Head of caudate nucleus (tissue), 42 donors: ENCODE measurements around the gene FNBP1L.
A peak's percentile ranks its signal among the peaks of the same experiment; 100 is the strongest.
"Not testable (repeated sequence)": the region's sequence is repeated elsewhere in the genome, so short reads cannot be mapped to it uniquely, and the experiment has no call there.

Experiments used
- DNase-seq, 42 donors: peaks; one replicate each; pipeline versions ENCODE4 v3.0.0 to v3.0.0-alpha.2; 2020 to 2021; ENCODE audit warnings: mixed read lengths in 7 of 42
- intact Hi-C: fragments of 100-400 bp; cut with DNase I; formaldehyde crosslinking; loops from one replicate; pipeline ENCODE4 v1.15.0; 2022

The FNBP1L gene

DNA sequence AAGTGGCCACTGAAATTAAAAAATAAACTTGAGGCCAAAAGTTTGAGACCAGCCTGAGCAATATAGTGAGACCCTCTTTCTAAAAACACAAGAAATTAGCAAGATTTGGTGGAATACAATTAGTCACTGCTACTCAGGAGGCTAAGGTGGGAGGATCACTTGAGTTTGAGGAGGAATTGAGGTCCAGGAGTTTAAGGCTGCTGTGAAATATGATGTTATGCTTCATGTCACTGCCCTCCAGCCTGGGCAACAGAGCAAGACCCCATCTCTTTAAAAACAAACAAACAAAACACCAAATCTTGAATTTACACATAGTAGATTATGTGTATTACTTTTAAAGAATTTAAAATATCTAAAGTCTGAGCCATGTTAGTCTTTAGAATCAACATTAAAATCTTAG lies 6.3 kb upstream of the FNBP1L start:
- no peak for DNase-seq

DNA sequence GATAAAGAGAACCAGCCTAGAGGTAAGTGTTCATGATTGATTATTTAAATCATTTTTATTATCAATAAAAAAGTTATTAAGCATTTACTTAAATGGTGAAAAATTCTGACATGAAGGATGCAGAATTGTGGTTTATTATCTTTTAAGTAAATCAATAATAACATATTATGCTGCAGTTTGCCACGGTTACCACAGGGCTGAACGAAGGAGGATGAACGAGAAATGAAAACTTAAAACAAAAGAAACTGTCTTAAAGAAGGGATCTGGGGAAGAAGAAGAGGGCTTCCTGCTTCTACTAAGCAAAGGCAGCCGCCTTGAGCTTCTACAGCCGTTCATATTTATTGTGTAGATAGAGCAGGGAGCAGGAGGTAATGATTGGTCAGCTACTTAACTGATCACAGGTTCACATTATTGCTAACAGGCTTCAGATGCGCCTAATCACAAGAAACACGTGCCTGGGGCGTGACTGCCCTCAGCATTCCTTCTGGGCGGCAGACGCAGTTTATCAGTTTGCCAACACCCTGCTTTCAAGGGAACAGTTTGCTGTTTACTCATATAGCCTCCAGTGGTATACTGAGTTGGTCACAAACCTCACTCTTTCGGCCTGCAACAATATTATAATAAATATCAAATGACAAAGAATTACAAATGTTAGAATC lies 5.8 kb upstream of the FNBP1L start:
- intact Hi-C loops = loop anchor here (10.0 kb wide), 2 partner anchors 113 to 403 kb away; no protein-coding TSS in a partner anchor

More for the DNA sequence above, 6.3 kb upstream of the FNBP1L start:
- intact Hi-C loops = loop anchor here (10.0 kb wide), 2 partner anchors 113 to 403 kb away; no protein-coding TSS in a partner anchor

DNA sequence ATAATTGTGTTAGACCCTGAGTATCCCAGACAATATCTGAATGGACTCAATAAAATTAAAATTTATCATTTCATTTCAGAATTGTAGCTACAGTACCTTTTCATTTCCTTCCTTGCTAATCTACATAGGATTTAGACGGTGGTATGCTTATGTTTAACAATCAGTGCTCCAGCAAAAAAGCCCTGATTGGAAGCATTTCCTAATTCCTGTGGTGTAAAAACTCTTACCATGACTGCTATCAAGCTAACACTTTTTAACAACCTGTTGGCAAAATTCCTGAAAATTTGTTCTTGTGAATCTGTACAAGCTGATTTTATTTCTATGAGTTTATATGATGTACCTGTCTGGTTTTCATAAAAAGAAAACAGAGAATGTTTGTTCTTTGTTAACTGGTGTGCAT lies 5.2 kb upstream of the FNBP1L start:
- intact Hi-C loops = loop anchor here (10.0 kb wide), 2 partner anchors 112 to 402 kb away; no protein-coding TSS in a partner anchor
- DNase-seq = no peak

More for the DNA sequence above, 5.8 kb upstream of the FNBP1L start:
- DNase-seq = no peak

DNA sequence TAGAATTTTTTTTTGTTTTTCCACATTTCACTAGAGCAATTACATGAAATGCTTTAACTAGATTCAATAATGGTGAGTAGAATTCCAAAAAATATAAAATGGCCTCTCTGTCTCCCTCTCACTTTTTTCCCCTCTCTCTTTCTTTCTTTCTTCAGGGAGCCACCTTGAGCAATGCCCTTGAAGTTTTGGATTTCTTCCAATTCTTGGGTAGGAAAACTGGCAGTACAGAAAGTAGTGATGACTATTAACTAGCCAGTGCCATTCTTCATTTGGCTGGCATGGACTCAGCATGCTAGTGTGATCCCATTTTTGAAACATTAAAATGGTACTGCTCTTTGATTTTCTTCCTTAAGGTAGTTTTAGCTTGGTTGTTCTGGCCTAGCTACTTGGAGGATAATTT lies 4.5 kb upstream of the FNBP1L start:
- intact Hi-C loops = loop anchor here (10.0 kb wide), 2 partner anchors 111 to 401 kb away; no protein-coding TSS in a partner anchor
- DNase-seq = no peak

DNA sequence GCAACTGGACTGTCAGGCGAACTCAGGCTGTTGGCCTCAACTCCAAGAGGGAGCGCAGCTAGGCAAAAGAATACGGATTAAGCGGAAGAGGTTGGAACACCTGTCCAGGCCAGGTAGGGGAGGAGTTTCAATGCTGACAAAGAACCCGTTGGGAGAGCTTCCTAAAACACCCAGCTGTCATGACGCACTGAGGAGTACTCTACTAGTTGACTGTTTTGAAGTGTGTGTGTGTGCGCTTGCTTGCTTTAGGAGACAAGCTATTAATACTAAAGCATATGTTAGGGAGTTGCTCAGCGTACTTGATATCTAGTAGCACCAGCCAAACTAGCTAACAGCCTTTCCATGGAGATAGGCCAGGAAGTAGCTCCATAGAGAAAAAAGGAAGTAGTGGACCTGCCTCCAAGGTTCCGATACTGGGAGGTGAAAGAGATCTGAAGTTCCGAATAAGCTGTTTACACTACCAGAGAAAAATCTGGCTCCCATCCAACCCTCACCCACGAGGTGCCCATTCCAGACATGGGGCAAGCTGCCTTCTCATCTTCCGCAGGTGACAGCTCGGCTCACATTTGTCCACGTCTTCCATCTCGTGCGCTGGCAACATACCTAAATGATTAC lies 974 bp upstream of the FNBP1L start:
- intact Hi-C loops = loop anchor here (10.0 kb wide), 2 partner anchors 108 to 398 kb away; no protein-coding TSS in a partner anchor
- peak in 17 of 42 donors; percentile 9 to 58 (median 29) for DNase-seq

DNA sequence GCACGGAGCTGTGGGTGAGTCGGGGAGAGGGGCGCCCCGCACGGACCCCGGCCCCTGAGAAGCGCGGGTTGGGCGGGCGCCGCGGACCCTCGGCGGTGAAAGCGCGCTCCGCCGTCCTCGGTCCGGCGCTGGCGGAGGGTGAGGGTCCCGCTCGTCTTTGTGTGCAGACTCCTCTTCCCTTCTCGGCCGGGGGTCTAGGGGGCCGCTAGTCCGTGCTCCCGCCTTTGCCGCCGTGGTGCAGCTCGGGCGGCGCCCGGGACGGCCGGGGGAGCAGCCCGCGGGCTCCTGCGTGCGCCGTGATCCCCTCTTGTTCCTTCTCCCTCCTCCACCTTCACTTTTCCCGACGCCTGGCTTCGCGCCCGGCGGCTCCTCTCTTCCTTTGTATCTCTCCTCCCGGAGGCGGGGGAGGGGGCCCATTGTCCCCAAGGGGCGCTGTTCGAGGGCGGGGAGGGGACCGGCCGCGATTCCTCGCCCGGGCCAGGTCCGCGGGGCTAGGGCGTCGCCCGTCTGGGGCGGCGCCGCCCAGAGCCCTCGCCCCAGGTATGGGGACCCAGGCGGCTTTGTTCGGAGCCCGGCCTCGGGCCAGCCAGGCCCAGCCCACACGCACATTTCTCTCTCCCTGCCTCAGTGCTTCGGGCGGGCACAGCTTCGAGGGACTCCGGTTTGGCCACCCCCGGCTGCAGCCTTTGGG lies 519 bp downstream of the FNBP1L start:
- intact Hi-C loops = loop anchor here (10.0 kb wide), 2 partner anchors 106 to 396 kb away; no protein-coding TSS in a partner anchor
- peak in 38 of 42 donors; percentile 20 to 73 (median 50) for DNase-seq

DNA sequence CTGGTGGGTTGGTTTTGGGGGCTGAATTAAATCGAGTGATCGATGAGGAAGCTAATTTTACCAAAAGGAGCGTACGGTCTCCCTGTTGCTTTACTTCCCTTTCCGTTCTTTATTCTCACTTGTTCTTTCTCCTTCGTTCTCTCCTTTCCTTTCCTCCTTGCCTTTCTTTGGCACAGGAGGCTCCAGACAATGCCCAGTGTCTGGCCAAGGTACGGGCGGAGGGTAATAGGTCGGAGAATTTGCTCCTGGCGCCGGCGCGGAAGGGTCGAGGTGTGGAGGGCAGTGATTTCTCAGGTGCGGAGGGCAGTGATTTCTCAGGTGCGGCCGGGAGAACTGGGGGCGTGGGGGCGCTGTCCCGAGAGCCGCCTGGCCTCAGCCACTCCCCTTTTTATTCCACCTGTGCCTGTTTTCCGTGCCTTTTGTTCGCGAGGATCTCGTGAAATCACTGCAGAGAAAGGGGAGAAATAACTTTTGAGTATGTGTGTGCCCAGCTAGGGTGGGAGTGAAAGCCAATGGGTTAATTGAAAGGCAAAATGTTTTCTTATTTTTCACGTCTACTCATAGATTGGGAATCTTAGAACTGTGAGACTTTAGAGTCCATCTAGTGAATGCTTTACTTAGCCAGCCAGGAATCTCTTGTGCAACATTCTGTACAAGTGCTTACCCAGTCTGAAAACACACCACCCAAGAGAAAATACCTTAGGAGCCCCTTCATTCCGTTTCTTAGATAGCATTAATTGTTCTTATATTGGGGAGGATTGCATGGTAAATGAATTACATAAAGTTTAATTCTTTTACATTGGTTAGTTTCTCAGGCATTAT lies 1.3 kb downstream of the FNBP1L start:
- intact Hi-C loops = loop anchor here (10.0 kb wide), 2 partner anchors 106 to 396 kb away; no protein-coding TSS in a partner anchor
- DNase-seq = peak in 9 of 42 donors; percentile 4 to 40 (median 16)

DNA sequence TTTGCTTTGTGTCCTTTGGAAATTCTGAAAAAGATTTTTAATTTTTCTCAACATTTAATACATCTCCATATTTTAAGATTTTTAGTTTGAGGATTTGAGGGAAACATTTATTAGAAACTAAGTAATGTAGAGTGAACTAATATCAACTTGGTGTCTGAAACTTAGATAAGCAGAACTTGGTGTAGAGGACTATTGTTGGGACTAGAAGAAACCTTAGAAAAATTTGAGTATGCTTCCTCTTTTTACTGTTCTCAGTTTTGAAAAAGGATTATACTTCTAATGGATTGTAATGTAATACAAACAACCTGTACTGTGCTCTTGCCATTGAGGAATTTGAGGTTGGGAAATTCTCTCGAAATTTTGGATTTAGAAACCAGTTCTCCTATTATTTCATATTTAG lies 2.4 kb downstream of the FNBP1L start:
- DNase-seq = no peak
- intact Hi-C loops = no loop called here

DNA sequence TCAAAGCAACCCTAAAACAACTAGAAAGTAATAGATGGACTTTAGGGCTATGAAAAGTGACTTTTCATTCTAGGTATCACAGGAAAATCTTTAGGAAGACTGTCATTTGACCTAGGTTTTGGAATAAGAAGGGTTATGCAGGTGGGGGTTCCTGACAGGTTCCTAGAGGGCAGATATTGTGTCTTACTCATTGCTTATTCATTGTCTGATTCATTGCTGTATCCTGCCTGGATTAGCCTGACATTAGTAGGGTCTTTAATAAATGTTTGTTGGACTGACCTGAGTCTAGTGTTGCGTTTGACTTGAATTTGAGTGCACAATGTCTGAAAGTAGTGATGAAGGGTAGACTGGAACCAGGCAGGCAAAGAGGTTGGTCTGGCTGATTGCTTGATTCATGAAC lies 6.0 kb downstream of the FNBP1L start:
- intact Hi-C loops = no loop called here
- no peak for DNase-seq

DNA sequence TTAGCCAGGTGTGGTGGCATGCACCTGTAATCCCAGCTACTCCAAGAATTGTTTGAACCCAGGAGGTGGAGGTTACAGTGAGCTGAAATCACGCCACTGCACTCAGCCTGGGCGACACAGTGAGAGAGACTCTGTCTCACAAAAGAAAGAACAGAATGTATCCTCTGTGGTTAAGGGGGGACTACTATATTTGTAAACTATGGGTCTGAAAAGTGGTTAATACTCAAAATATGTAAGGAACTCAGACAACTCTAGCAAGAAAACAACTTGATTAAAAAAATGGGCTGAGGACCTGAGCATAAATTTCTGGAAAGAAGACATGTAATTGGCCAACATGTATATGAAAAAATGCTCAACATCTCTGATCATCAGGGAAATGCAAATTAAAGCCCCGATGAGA lies 11.2 kb downstream of the FNBP1L start:
- no peak for DNase-seq
- intact Hi-C loops = no loop called here

DNA sequence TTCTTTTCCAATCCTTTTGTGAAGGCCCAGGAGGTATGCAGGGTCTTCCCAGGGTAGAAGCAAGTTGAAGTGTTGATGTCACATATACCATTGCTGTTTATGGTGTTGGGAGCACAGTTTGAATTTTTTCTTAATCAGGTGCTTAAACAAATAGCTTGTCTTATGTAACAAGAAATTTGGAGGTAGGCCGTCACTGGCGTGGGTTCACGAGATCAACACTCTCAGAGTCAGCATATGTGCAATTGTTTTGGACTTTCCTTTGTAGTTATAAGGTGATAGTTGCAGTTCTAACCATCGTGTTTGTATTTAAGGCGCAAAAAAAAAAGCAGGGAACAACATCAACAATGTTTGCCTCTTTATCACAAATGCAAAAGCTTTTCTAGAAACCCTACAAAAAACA lies 13.3 kb downstream of the FNBP1L start:
- intact Hi-C loops = no loop called here
- no peak for DNase-seq

DNA sequence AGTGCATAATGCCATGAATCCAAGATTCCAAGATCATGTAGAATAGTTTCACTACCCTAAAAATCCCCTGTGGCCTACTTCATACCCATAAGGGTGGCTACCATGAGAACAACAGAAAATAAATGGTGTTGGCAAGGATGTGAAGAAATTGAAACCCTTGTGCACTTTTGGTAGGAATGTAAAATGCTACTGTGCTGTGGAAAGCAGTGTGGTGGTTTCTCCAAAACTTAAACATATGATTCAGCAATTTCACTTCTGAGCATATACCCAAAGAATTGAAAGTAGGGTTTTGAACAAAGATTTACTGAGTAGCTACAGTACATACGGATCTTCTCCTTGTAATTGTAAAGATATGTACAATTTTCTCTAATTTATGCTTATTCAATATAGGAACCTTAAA lies 16.0 kb downstream of the FNBP1L start:
- intact Hi-C loops = no loop called here
- no peak for DNase-seq

DNA sequence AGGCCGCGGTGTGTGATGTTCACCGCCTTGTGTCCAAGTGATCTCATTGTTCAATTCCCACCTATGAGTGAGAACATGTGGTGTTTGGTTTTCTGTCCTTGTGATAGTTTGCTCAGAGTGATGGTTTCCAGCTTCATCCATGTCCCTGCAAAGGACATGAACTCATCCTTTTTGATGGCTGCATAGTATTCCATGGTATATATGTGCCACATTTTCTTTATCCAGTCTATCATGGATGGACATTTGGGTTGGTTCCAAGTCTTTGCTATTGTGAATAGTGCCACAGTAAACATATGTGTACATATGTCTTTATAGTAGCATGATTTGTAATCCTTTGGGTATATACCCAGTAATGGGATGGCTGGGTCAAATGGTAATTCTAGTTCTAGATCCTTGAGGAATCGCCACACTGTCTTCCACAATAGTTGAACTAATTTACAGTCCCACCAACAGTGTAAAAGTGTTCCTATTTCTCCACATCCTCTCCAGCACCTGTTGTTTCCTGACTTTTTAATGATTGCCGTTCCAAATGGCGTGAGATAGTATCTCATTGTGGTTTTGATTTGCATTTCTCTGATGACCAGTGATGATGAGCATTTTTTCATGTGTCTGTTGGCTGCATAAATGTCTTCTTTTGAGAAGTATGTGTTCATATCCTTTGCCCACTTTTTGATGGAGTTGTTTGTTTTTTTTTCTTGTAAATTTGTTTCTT lies 17.6 kb downstream of the FNBP1L start:
- intact Hi-C loops, DNase-seq: not testable (repeated sequence)

DNA sequence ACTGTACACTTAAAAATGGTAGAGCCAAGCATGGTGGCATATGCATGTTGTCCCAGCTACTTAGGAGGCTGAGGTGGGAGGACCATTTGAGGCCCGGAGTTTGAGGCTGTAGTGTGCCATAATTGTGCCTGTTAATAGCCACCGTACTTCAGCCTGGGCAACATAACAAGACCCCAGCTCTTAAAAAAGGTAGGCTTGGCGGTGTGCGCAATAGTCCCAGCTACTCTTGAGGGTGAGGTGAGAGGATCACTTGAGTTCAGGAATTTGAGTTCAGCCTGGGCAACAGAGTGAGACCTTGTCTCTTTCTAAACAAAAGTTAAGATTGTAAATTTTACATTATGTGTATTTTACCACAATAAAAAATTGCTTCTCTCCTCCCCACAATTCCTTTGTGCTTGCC lies 19.7 kb downstream of the FNBP1L start:
- DNase-seq = no peak
- intact Hi-C loops = no loop called here

DNA sequence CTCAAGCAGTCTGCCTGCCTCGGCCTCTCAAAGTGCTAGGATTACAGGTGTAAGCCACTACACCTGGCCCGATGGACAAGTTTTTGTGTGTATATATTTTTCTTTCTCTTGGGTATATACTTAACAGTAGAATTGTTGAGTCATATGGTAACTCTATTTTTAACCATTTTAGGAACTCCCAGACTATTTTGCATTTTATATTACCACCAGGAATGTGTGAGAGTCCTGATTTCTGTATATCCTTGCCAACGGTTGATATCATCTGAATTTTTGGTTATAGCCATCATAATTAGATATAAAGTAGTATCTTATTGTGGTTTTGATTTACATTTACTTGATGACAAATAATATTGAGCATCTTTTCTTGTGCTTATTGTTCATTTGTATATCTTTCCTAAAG lies 20.7 kb downstream of the FNBP1L start:
- intact Hi-C loops = no loop called here

DNA sequence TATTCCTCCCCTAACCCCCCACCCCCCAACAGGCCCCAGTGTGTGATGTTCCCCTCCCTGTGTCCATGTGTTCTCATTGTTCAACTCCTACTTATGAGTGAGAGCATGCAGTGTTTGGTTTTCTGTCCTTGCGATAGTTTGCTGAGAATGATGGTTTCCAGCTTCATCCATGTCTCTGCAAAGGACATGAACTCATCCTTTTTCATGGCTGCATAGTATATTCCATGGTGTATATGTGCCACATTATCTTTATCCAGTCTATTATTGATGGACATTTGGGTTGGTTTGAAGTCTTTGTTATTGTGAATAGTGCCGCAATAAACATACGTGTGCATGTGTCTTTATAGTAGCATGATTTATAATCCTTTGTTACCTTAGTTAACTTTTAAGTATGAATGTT lies 21.3 kb downstream of the FNBP1L start:
- intact Hi-C loops, DNase-seq: not testable (repeated sequence)

More for the DNA sequence above, 20.7 kb downstream of the FNBP1L start:
- DNase-seq = no peak

DNA sequence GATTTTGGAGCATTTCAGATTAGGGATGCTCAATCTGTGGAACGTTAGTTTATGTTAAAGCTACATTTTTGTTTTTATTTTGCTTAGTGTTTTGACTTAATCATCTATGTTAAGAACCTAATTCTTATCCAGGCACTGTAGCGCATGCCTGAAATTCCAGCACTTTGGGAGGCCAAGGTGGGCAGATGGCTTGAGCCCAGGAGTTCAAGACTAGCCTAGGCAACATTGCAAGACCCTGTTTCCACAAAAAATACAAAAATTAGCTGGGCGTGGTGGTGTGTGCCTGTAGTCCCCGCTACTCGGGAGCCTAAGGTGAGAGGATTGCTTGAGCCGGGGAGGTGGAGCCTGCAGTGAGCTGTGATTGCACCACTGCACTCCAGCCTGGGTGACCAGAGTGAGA lies 23.4 kb downstream of the FNBP1L start:
- DNase-seq = no peak
- intact Hi-C loops = no loop called here

DNA sequence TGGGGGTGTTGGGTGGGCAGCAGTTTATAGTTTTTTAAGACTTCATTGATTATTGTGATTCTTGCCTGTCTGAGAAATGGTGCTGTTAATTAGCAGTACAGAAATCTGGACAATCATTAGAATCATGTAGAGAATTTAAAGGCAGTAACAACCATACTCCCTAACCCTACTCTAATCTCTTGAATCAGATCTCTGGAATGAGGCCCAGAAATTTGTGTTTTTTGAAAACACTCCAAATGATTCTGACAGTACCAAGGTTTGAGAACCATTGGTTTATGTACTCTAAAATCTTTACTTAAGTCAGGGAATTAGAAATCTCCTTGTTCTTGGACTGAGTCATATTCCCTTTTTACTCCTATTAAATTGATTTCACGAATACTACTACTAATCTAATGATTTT lies 24.0 kb downstream of the FNBP1L start:
- intact Hi-C loops = no loop called here
- DNase-seq = no peak
